Sigmoid colon (tissue), 7 donors: Measurements from ENCODE around the gene CD276. TPM values are rescaled to one million over a fixed set of nuclear protein-coding genes. Genes with fewer than 3 reads are reported as not detected.

Experiments used
- DNase-seq: peaks from one replicate; pipeline ENCODE4 v3.0.0-alpha.2; 2019
- H3K27ac ChIP-seq, 4 donors: fragments of 200-600 bp; sonication (generic); one replicate each; pipeline ENCODE4 v1.5.1; 2016 to 2019; ENCODE audit warnings: mild to moderate bottlenecking in 1 of 4
- H3K27me3 ChIP-seq, 3 donors: fragments of 200-600 bp; sonication (generic); one replicate each; pipeline ENCODE4 v1.5.1; 2019; ENCODE audit warnings: mild to moderate bottlenecking in 1 of 3
- H3K36me3 ChIP-seq, 4 donors: fragments of 200-600 bp; sonication (generic); one replicate each; pipeline ENCODE4 v1.5.1; 2016 to 2019
- H3K4me1 ChIP-seq, 4 donors: fragments of 200-600 bp; sonication (generic); one replicate each; pipeline ENCODE4 v1.5.1; 2017 to 2019
- H3K4me3 ChIP-seq, 4 donors: fragments of 200-600 bp; sonication (generic); one replicate each; pipeline ENCODE4 v1.5.1; 2017 to 2019; ENCODE audit warnings: mild to moderate bottlenecking in 2 of 4, moderate library complexity in 1 of 4
- H3K9me3 ChIP-seq, 4 donors: fragments of 200-600 bp in 3 of 4; sonication (generic) in 3 of 4; one replicate each; pipeline versions ENCODE4 v1.5.1 to v1.6.1; 2013 to 2019
- EP300 ChIP-seq, 4 donors: sonication (generic); formaldehyde crosslinking; IDR thresholded peaks; one replicate each; pipeline ENCODE4 v1.6.1; 2017; ENCODE audit warnings: antibody characterized with exemption in 4 of 4
- POLR2A ChIP-seq, 2 donors: fragments of 450-650 bp; IDR thresholded peaks; one replicate each; pipeline ENCODE4 v1.6.1; 2016; ENCODE audit warnings: antibody characterized with exemption in 2 of 2, mild to moderate bottlenecking in 2 of 2, moderate library complexity in 2 of 2
- POLR2AphosphoS5 ChIP-seq, 4 donors: sonication (generic); formaldehyde crosslinking; IDR thresholded peaks; one replicate each; pipeline ENCODE4 v1.6.1; 2017; ENCODE audit warnings: antibody characterized with exemption in 4 of 4
- WGBS, 2 donors: extraction: QIAGEN DNeasy Blood & Tissue Kit; methylation state at CpG; one replicate each; pipeline ENCODE4 v1.1.7; 2013; 5-methylcytosine and 5-hydroxymethylcytosine counted together
- intact Hi-C: fragments of 100-400 bp; cut with DNase I; formaldehyde crosslinking; loops from one replicate; pipeline ENCODE4 v1.15.1; 2023
- polyA plus RNA-seq, 3 donors: library from polyadenylated mRNA; stranded (reverse); fragments of 200-250 nt; gene quantifications; one replicate each; pipeline ENCODE4 v1.2.3, GENCODE V29; 2013
- total RNA-seq, 4 donors: library from RNA; depleted of rRNA; stranded (reverse); fragments of >200 nt; gene quantifications; one replicate each; pipeline ENCODE4 v1.1.0, GENCODE V29; 2016
- TF ChIP-seq, protein P1 (sequence below), 4 experiments: fragments of 450-650 bp in 3 of 4; fragments of 200-600 bp in 1 of 4; IDR thresholded peaks; one replicate each; pipeline ENCODE4 v1.5.1; 2016 to 2019; ENCODE audit warnings: antibody characterized with exemption in 4 of 4, mild to moderate bottlenecking in 3 of 4, moderate library complexity in 2 of 4
- donor health status: healthy with polysubstance abuse.
- donor health status: Bipolar disorder and iron deficiency.
- donor health status: healthy.

CD276 gene
- total and polyA plus RNA-seq, 7 donors, result 15.7 to 59.8 (median 29.8) TPM

DNA sequence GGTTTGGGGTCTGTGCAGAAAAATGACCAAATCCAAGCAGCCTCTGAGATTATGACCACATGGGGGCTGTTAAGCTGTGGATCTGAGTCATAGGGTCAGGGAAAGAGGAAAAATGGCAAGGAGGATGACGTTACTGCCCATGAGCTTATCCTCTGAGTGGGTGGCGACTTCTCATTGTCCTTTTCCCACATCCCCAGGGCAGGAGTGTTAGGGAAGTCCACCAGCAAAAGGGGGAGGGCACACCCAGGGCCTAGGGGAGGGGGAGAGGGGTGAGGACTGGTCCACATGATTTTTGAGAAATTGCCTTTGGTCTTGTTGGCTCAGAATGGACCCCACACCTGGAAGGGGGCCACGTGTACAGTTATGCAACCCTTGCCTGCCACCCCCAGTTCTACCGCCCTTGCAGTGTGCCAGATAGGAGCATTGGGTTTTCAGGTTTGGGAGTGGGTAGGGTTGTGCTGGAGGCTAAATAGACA is 2.6 kb downstream of the CD276 start:
- H3K9me3 ChIP-seq, result no peaks in the 10 kb centered on the region
- TF ChIP-seq, protein P1, sequence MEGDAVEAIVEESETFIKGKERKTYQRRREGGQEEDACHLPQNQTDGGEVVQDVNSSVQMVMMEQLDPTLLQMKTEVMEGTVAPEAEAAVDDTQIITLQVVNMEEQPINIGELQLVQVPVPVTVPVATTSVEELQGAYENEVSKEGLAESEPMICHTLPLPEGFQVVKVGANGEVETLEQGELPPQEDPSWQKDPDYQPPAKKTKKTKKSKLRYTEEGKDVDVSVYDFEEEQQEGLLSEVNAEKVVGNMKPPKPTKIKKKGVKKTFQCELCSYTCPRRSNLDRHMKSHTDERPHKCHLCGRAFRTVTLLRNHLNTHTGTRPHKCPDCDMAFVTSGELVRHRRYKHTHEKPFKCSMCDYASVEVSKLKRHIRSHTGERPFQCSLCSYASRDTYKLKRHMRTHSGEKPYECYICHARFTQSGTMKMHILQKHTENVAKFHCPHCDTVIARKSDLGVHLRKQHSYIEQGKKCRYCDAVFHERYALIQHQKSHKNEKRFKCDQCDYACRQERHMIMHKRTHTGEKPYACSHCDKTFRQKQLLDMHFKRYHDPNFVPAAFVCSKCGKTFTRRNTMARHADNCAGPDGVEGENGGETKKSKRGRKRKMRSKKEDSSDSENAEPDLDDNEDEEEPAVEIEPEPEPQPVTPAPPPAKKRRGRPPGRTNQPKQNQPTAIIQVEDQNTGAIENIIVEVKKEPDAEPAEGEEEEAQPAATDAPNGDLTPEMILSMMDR (IDR thresholded peaks at IDR 0.05), result no peak
- TF ChIP-seq POLR2A (IDR thresholded peaks at IDR 0.05) (no peak), POLR2AphosphoS5 (IDR thresholded peaks at IDR 0.05) (peak in 1 of 4 donors; percentile 39)
- no peaks in the 10 kb centered on the region for H3K36me3 ChIP-seq
- no peaks in the 10 kb centered on the region for H3K27me3 ChIP-seq
- peaks cover 0 to 66% (median 62%) of the 10 kb centered on the region in 4 donors for H3K4me1 ChIP-seq
- DNase-seq, result peak; percentile 61
- peak overlapping the region in 2 of 4 donors; percentile 45 to 95 for H3K27ac ChIP-seq
- intact Hi-C loops, result no loop called here
- no peak overlapping the region for H3K4me3 ChIP-seq
- WGBS, 2 donors, result 68 to 76% methylated on average over 4 of the region's 4 CpGs

DNA sequence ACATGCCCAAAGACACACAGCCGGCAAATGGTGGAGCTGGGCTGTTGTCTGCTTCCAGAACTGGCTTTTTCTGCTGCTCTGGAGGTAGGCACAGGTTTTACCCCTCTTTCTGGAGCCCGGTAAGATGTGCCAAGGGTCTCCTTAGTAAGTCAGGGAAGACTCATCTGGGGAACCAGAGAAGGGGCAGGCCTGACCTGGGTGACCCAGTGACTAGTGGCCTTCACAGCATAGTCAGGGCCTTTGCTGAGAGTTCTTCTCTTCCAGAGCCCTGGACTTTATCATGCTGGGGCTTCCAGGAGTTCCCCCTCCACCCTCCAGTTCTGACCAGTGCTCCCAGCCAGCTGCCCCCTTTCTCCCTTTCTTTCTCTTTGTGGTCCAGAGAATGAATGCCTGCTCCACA is 3.2 kb downstream of the CD276 start:
- Histone ChIP-seq H3K4me1 (peaks cover 0 to 71% (median 65%) of the 10 kb centered on the region in 4 donors), H3K27me3 (no peaks in the 10 kb centered on the region), H3K9me3 (no peaks in the 10 kb centered on the region), H3K27ac (peak overlapping the region in 1 of 4 donors; percentile 95), H3K4me3 (no peak overlapping the region), H3K36me3 (no peaks in the 10 kb centered on the region)
- 92 to 97% methylated on average over 2 of the region's 2 CpGs for WGBS, 2 donors
- no peak for TF ChIP-seq EP300 (IDR thresholded peaks at IDR 0.05)
- TF ChIP-seq POLR2AphosphoS5 (IDR thresholded peaks at IDR 0.05), result no peak
- no peak for TF ChIP-seq POLR2A (IDR thresholded peaks at IDR 0.05)
- TF ChIP-seq, protein P1 (IDR thresholded peaks at IDR 0.05), result no peak
- peak; percentile 33 for DNase-seq
- intact Hi-C loops, result no loop called here

DNA sequence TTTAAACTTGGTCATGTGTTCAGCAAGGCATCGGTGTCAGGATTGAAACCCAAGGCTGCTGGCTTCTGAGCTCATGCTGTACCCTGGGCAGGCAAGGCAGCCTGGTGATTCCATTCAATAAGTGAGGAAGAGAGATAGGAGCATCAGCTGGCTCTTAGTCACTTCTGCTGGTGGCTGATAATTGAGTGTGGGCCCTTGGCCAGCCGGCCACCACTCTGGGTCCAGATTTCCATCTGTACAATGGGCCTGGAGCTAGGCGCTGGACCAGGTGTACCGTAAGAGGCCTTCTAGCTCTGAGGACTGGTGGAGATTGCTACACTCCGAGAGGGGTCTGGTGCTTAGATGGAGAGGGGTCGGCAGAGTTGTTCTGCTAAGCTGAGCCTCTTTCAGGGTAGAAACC is 4.3 kb downstream of the CD276 start:
- Histone ChIP-seq H3K4me3 (no peak overlapping the region), H3K4me1 (peaks cover 0 to 68% (median 62%) of the 10 kb centered on the region in 4 donors), H3K9me3 (no peaks in the 10 kb centered on the region), H3K27me3 (no peaks in the 10 kb centered on the region), H3K27ac (peak overlapping the region in 3 of 4 donors; percentile 33 to 95 (median 38)), H3K36me3 (no peaks in the 10 kb centered on the region)
- 92% methylated on average over 6 of the region's 6 CpGs for WGBS, 2 donors
- TF ChIP-seq POLR2AphosphoS5 (IDR thresholded peaks at IDR 0.05) (no peak), POLR2A (IDR thresholded peaks at IDR 0.05) (no peak), EP300 (IDR thresholded peaks at IDR 0.05) (no peak)
- TF ChIP-seq, protein P1 (IDR thresholded peaks at IDR 0.05), result no peak
- peak; percentile 52 for DNase-seq
- intact Hi-C loops, result no loop called here

DNA sequence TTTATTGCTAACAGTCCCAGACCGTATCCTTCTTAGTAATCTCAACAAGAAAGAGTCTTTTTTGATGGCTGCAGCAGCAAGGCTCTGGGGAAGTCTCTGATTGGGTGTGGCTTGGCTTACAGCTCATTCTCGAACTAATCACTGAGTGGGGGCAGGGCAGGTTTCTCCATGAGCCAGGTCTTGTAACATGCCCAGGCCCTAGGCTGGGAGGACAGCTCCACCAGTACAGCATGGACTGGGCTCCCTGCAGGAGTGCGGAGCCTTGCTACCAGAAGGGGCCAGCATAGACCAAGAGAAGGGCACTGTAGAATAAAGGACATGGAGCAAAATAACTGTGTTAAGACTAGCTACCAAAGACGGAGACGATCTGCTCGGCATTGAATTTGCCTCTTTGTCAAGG is 7.2 kb downstream of the CD276 start:
- no peak overlapping the region for H3K4me3 ChIP-seq
- H3K4me1 ChIP-seq, result peaks cover 0 to 74% (median 67%) of the 10 kb centered on the region in 4 donors
- DNase-seq, result peak; percentile 74
- peak overlapping the region in 2 of 4 donors; percentile 50 for H3K27ac ChIP-seq
- H3K27me3 ChIP-seq, result no peaks in the 10 kb centered on the region
- no peaks in the 10 kb centered on the region for H3K9me3 ChIP-seq
- TF ChIP-seq, protein P1 (IDR thresholded peaks at IDR 0.05), result no peak
- peak in 1 of 4 donors; percentile 19 for TF ChIP-seq POLR2AphosphoS5 (IDR thresholded peaks at IDR 0.05)
- intact Hi-C loops, result no loop called here
- 63 to 68% methylated on average over 6 of the region's 6 CpGs for WGBS, 2 donors
- H3K36me3 ChIP-seq, result no peaks in the 10 kb centered on the region

DNA sequence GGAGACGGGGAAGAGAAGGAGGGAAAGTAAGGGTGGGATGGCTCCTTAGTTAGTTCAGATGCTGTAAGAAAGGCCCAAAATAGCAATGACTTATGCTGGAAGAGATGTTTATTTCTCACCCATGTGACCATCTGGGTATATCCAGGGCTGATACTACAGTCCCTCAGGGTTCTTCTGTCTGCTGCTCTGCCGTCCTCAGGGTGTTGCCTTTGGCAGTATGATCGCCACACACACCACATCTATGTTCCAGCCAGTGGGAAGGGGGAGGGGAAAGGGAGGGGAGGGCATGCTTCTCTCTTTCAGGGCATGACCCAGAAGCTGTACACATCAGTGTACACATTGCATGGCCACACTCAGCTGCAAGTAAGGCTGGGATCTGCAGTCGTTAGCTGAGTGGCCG is 10.2 kb downstream of the CD276 start:
- Histone ChIP-seq H3K4me3 (no peak overlapping the region), H3K27ac (peak overlapping the region in 2 of 4 donors; percentile 0 to 57), H3K36me3 (peaks cover 0 to under 1% (median 0%) of the 10 kb centered on the region in 4 donors), H3K9me3 (no peaks in the 10 kb centered on the region), H3K4me1 (peaks cover 0 to 65% (median 53%) of the 10 kb centered on the region in 4 donors), H3K27me3 (peaks cover 0 to 2% (median 0%) of the 10 kb centered on the region in 3 donors)
- intact Hi-C loops, result no loop called here
- TF ChIP-seq POLR2AphosphoS5 (IDR thresholded peaks at IDR 0.05) (peak in 1 of 4 donors; percentile 32), POLR2A (IDR thresholded peaks at IDR 0.05) (no peak)
- WGBS, 2 donors, result 55 to 73% methylated on average over 5 of the region's 5 CpGs
- peak; percentile 53 for DNase-seq
